HG03060 (cell line): ENCODE data around the gene TUFM.
"Not testable (repeated sequence)": the region's sequence is repeated elsewhere in the genome, so short reads cannot be mapped to it uniquely, and the experiment has no call there.

Experiments used
- ATAC-seq: cut with Tn5 transposase; IDR thresholded peaks from one replicate; pipeline ENCODE4 v1.9.1; 2021; ENCODE audit warnings: low read depth, moderate number of reproducible peaks; ENCODE audit not compliant: unreplicated experiment

TUFM gene

GRCh38 chr16:28876019-28876659 lies 30.0 kb upstream of the TUFM start:
- ATAC-seq: no peak

GRCh38 chr16:28875134-28876018 lies 29.2 kb upstream of the TUFM start:
- ATAC-seq: no peak

GRCh38 chr16:28874406-28874805 lies 28.3 kb upstream of the TUFM start:
- ATAC-seq: no peak

- ATAC-seq: no peak
Measured at GRCh38 chr16:28873543-28874201, 27.5 kb upstream of the TUFM start.

GRCh38 chr16:28872952-28873351 lies 26.8 kb upstream of the TUFM start:
- no peak for ATAC-seq

GRCh38 chr16:28869201-28869600 lies 23.1 kb upstream of the TUFM start:
- no peak for ATAC-seq

- ATAC-seq: not testable (repeated sequence)
Measured at GRCh38 chr16:28867646-28868045, 21.5 kb upstream of the TUFM start.

GRCh38 chr16:28867241-28867640 lies 21.1 kb upstream of the TUFM start:
- no peak for ATAC-seq

GRCh38 chr16:28866454-28866804 lies 20.3 kb upstream of the TUFM start:
- ATAC-seq: no peak

- no peak for ATAC-seq
Measured at GRCh38 chr16:28865722-28866453, 19.7 kb upstream of the TUFM start.

GRCh38 chr16:28865001-28865688 lies 19.0 kb upstream of the TUFM start:
- ATAC-seq: no peak

GRCh38 chr16:28863929-28864793 lies 18.0 kb upstream of the TUFM start:
- no peak for ATAC-seq

- ATAC-seq: no peak
Measured at GRCh38 chr16:28859326-28859725, 13.2 kb upstream of the TUFM start.

- no peak for ATAC-seq
Measured at GRCh38 chr16:28858421-28858820, 12.3 kb upstream of the TUFM start.

- no peak for ATAC-seq
Measured at GRCh38 chr16:28846933-28847273, 755 bp upstream of the TUFM start.

GRCh38 chr16:28845761-28846079 lies 428 bp downstream of the TUFM start:
- ATAC-seq: no peak

- no peak for ATAC-seq
Measured at GRCh38 chr16:28845293-28845692, 855 bp downstream of the TUFM start.

- ATAC-seq: no peak
Measured at GRCh38 chr16:28844226-28844885, 1.8 kb downstream of the TUFM start.

GRCh38 chr16:28843766-28844165 lies 2.4 kb downstream of the TUFM start:
- no peak for ATAC-seq
